Measurements from ENCODE around the gene KLC1. TPM values are rescaled to one million over a fixed set of nuclear protein-coding genes. Genes with fewer than 3 reads are reported as not detected.

Gene KLC1
- total RNA-seq, 4 donors from 2014 or later: 214 to 500 (median 268) TPM

GRCh38 chr14:103730490-103731035, 101.6 kb downstream of the KLC1 start:
- WGBS, 2 donors: 67 to 83% methylated on average over 13 to 14 of the region's 15 CpGs
- intact Hi-C loops (cut with DNase I; ENCODE audit: low total_unique reads): no loop called here
- TF ChIP-seq POLR2A (IDR thresholded peaks at IDR 0.05) (no peak), CTCF (IDR thresholded peaks at IDR 0.05) (no peak)
- H3K4me3 ChIP-seq (ENCODE audit: low read depth, poor library complexity, severe bottlenecking): no peak overlapping the region
- DNase-seq (ENCODE audit: low spot score in 2 of 2): no peak

GRCh38 chr14:103731481-103731880, 102.5 kb downstream of the KLC1 start:
- 94% methylated on average over 13 to 14 of the region's 15 CpGs for WGBS, 2 donors
- TF ChIP-seq CTCF (IDR thresholded peaks at IDR 0.05) (no peak), POLR2A (IDR thresholded peaks at IDR 0.05) (no peak)
- intact Hi-C loops (cut with DNase I; ENCODE audit: low total_unique reads): no loop called here
- no peak overlapping the region for H3K4me3 ChIP-seq (ENCODE audit: low read depth, poor library complexity, severe bottlenecking)
- no peak for DNase-seq (ENCODE audit: low spot score in 2 of 2)

- 76 to 78% methylated on average over 20 to 23 of the region's 24 CpGs for WGBS, 2 donors
- TF ChIP-seq POLR2A (IDR thresholded peaks at IDR 0.05) (no peak), CTCF (IDR thresholded peaks at IDR 0.05) (no peak)
- H3K4me3 ChIP-seq (ENCODE audit: low read depth, poor library complexity, severe bottlenecking): no peak overlapping the region
- DNase-seq (ENCODE audit: low spot score in 2 of 2): peak in 1 of 2 donors; percentile 84
- intact Hi-C loops (cut with DNase I; ENCODE audit: low total_unique reads): no loop called here
Measured at GRCh38 chr14:103731916-103732867, 103.2 kb downstream of the KLC1 start.

- TF ChIP-seq CTCF (IDR thresholded peaks at IDR 0.05) (no peak), POLR2A (IDR thresholded peaks at IDR 0.05) (no peak)
- 53 to 60% methylated on average over 9 of the region's 9 CpGs for WGBS, 2 donors
- H3K4me3 ChIP-seq (ENCODE audit: low read depth, poor library complexity, severe bottlenecking): no peak overlapping the region
- peak in 1 of 2 donors; percentile 74 for DNase-seq (ENCODE audit: low spot score in 2 of 2)
- intact Hi-C loops (cut with DNase I; ENCODE audit: low total_unique reads): no loop called here
Measured at GRCh38 chr14:103732868-103733620, 104.0 kb downstream of the KLC1 start.

- intact Hi-C loops (cut with DNase I; ENCODE audit: low total_unique reads): no loop called here
- 52 to 67% methylated on average over 14 of the region's 14 CpGs for WGBS, 2 donors
- TF ChIP-seq POLR2A (IDR thresholded peaks at IDR 0.05) (no peak), CTCF (IDR thresholded peaks at IDR 0.05) (no peak)
- H3K4me3 ChIP-seq (ENCODE audit: low read depth, poor library complexity, severe bottlenecking): no peak overlapping the region
- no peak for DNase-seq (ENCODE audit: low spot score in 2 of 2)
Measured at GRCh38 chr14:103733651-103734050, 104.6 kb downstream of the KLC1 start.
